VCaP (cell line): ENCODE data around the gene TENM4.

ENCODE experiments used
- H3K27ac ChIP-seq: fragments of 450-650 bp; 2 replicates; pipeline ENCODE4 v1.5.1; 2017
- CTCF ChIP-seq: fragments of 450-650 bp; conservative IDR thresholded peaks from 2 replicates; pipeline ENCODE4 v1.5.1; 2017; ENCODE audit warnings: mild to moderate bottlenecking, moderate library complexity

The TENM4 gene

GRCh38 chr11:78782725-78783124 lies 658.1 kb downstream of the TENM4 start:
- H3K27ac ChIP-seq, result no peak overlapping the region
- TF ChIP-seq CTCF, result no peak

GRCh38 chr11:78780889-78781288 lies 659.9 kb downstream of the TENM4 start:
- no peak overlapping the region for H3K27ac ChIP-seq
- no peak for TF ChIP-seq CTCF

GRCh38 chr11:78773492-78773891 lies 667.3 kb downstream of the TENM4 start:
- no peak overlapping the region for H3K27ac ChIP-seq
- no peak for TF ChIP-seq CTCF

- no peak for TF ChIP-seq CTCF
- no peak overlapping the region for H3K27ac ChIP-seq
Measured at GRCh38 chr11:78773077-78773476, 667.8 kb downstream of the TENM4 start.

- no peak overlapping the region for H3K27ac ChIP-seq
- no peak for TF ChIP-seq CTCF
Measured at GRCh38 chr11:78772186-78772585, 668.6 kb downstream of the TENM4 start.

- no peak overlapping the region for H3K27ac ChIP-seq
- TF ChIP-seq CTCF, result no peak
Measured at GRCh38 chr11:78770931-78771330, 669.9 kb downstream of the TENM4 start.

GRCh38 chr11:78768971-78769370 lies 671.9 kb downstream of the TENM4 start:
- no peak for TF ChIP-seq CTCF
- H3K27ac ChIP-seq, result no peak overlapping the region

- no peak overlapping the region for H3K27ac ChIP-seq
Measured at GRCh38 chr11:78768345-78768744, 672.5 kb downstream of the TENM4 start.

More at GRCh38 chr11:78768345-78768744, 672.5 kb downstream of the TENM4 start:
- no peak for TF ChIP-seq CTCF
